Fibroblast of skin of back (primary cell): Measurements from ENCODE around the gene AXIN2.
"Not testable (repeated sequence)": the region's sequence is repeated elsewhere in the genome, so short reads cannot be mapped to it uniquely, and the experiment has no call there.

Source experiments
- DNase-seq: peaks from one replicate; pipeline ENCODE4 v3.0.0-alpha.2; 2013

Gene AXIN2

DNA sequence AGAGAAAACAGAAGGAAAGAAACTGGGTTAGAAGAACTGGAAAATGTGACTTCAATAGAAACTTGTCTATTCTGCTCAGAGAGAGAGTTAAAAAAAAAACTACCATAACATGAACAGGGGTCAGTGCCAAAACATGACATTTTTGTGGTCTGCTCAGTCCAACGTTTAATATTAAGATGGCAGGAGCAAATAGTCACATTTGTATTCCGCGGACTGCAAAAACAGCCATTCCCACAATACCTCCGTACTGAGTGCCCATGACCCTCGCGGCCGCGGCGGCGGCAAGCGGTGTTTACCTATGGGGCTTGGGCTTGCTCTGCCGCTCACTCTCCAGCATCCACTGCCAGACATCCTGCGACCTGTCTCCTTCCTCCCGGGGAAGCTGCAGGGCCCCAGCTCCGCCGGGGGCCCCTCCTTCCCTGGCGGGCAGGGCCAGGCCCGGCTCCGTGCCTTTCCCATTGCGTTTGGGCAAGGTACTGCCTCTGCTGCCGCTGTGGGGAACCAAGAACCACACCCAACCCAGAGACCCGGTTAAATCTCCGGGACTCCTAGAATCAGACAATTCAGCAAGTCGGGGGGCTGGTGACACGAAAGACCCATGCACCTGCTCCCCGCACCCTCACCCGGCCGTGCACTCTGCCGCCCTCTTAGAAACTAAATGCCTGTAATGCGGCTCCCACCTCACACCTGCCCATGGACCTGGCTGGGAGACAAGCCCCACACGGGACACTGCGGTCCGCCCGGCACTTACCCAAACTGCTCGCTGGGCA lies 24.7 kb downstream of the AXIN2 start:
- DNase-seq, result peak; percentile 52

GRCh38 chr17:65535777-65536572 lies 25.5 kb downstream of the AXIN2 start:
- peak; percentile 55 for DNase-seq

GRCh38 chr17:65533852-65534457 lies 27.5 kb downstream of the AXIN2 start:
- DNase-seq, result no peak

DNA sequence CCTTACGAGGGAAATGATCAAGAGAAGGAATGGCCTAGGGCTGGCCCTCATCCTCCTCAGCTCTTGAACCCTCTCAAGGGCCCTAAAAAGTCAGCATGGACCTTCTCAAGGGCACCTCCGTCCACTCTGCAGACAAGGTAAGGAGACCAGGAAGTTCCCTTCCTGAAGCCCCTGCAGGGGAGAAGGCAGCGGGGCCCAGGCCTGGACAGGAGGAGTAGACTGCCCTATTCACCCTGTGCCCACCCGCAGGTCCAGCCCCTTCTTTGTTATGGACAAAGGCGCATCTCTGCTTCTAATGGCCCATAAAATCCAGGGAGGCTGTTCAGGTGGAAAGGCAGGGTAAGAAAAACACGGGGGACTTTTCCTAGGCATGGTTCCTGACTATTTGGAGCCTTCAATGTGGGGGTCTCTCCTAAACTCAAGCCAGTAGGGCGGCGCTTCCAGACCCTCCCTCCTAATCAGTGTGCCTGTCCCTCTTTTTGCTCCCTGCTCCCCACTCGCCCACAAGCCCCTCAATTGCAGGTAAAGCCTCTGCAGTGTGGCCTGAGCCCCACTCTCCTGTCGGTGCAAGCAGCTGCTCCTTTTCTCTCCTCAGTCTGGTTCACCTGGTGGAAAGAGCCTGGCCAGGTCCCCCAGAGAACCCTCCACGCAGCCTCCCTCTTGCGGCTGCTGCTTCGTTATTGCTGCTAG lies 28.2 kb downstream of the AXIN2 start:
- no peak for DNase-seq

DNA sequence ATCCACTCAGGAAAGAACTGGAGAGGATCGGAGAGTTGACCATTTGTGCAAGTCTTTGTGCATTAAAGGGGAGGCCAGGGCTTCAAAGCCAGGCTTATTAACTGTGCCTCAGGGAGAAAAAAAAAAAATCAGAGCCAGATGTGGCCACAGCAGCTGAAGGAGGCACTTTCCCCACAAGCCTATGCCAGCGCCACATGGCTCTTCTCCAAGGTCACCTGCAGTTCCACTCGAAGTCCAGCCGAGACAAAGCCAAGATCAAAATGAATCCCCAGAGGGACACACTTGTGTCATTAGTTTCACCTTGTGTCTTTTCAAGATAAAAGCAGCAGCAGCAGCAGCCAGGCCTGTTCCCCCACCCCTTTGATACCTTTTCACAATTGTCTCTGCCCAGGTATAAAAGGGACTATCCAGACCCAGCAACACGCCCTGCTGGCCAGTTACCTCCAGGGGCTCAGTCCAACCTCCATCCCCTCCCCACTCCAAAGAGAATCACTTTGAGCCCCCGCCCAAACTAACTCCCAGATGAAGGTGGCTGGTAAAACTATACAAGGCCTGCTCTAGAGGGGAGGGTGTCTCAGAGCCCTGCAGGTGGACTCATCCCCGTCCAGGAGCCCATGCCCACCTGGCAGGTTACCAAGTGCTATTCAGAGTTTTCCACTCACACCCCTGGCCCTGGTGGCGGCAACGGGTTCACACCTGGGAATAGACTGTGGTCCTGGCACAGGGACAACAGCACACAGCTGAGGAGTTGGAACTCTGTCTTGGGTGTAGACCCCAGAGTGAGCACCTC lies 29.2 kb downstream of the AXIN2 start:
- DNase-seq, result no peak

GRCh38 chr17:65531256-65532100 lies 30.0 kb downstream of the AXIN2 start:
- peak; percentile 71 for DNase-seq

DNA sequence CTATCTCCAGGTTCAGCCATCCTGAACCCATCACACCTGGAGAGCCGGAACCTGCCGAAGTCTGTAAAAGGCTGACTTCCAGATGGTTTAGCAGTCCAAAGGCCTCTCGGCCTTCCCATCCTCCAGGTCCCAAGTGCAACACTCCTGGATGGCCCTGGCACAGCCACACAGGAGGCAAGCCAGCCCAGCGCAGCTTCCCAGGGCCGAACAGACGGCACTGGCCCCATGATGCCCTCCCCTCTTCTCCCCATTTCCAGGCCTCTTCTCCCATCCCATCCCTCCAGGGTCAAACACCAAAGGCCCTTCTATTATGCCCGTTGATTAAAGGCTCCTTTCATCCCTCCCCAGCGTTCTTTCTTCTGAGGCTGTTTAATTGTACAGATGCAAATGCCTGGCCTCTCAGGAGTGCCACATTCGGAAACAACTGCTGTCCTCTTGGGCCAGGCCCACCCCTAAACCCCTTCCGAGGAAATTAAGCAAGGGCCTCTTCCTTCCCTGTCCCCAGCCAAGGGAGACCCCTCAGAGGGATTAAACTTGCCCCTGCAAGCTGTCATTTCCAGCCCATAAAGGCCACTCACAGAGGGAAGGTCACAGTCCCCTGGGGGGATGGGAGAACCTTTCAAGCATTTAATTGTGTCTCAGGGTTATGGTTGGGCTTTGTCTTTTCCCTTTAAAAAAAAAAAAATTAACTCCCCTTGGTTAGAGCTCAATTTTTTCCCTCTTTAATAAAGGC lies 30.8 kb downstream of the AXIN2 start:
- DNase-seq, result no peak

- no peak for DNase-seq
These were observed 31.5 kb downstream of the AXIN2 start for GRCh38 chr17:65529761-65530522.

- no peak for DNase-seq
These were observed 32.3 kb downstream of the AXIN2 start for GRCh38 chr17:65529040-65529633.

GRCh38 chr17:65527857-65528591 lies 33.4 kb downstream of the AXIN2 start:
- DNase-seq, result no peak

DNA sequence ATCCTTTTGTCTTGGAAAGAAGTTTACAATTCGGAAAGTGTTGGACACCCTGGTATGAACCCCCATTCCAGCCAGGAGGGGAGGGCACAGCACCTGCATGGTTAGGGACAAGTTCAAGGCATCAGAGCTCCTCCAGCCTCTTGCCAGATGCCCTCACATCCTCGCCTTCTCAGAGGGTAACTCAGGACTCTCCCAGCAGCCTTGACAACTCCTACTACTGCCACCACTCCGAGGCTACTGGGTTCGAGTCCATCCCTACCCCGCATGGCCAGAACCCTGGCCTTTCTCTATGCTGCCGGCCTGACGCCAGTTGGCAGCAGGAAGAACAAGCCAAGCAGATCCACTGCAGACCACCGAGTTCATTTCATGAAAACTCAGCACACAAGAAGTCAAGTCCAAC lies 34.1 kb downstream of the AXIN2 start:
- no peak for DNase-seq

GRCh38 chr17:65526854-65527253 lies 34.6 kb downstream of the AXIN2 start:
- not testable (repeated sequence) for DNase-seq

DNA sequence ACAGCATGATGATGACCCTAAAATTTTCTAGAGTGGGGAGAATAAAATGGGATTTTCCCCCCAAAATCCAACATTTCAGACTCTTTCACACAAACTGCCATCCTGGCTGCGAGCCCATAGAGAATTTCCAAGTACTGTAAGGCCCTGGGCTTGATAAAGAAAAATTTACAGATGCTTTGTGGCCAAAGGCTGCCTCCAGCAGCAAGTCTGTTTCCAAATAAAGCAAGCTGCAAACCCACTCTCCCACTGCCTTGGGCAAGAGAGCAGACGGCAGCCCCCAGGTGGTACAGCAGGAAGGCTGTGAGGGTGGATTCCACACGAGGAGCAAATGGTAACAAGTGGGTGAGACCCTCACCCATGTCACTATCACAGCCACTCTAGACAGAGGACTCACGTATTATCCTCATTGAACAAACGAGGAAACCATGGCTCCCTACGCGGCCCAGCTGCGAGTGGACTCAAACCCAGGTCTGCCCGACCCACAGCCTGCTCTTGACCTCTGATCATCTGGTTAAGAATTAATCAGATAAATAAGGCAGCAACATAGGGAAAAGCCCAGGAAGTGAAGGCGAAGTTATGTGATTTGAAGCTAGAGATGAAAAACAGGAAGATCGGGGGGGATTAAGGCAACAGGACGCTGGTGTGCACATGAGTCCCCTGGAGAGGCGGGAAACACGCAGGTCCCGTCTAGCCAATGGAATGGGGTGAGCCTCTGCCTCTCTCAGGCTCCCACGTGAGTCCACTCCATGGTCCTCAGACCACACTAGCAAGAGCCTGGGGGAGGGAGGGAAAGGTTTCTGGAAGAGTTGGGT lies 37.4 kb downstream of the AXIN2 start:
- no peak for DNase-seq

GRCh38 chr17:65523411-65523810 lies 38.0 kb downstream of the AXIN2 start:
- no peak for DNase-seq

- no peak for DNase-seq
These were observed 38.6 kb downstream of the AXIN2 start for GRCh38 chr17:65522751-65523404.

DNA sequence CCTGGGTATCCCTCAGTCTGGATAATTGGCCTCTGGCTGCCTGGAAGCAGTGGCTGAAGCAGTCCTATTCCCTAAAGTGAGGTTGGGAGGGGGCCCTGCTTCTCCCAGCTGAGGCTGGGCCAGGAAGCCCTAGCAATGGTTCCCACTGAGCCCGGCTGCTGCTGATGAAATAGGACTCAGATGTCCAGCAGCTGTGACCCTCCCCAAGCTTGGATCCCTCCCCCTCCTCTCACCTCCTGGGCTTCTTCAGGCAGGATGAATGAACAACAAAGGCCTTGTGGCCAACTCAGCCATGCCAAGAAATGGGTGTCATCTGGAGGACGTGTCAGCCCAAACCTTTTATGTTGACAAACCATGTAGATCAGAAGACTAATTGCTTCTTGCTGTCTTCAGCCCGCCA lies 42.0 kb downstream of the AXIN2 start:
- DNase-seq, result no peak

DNA sequence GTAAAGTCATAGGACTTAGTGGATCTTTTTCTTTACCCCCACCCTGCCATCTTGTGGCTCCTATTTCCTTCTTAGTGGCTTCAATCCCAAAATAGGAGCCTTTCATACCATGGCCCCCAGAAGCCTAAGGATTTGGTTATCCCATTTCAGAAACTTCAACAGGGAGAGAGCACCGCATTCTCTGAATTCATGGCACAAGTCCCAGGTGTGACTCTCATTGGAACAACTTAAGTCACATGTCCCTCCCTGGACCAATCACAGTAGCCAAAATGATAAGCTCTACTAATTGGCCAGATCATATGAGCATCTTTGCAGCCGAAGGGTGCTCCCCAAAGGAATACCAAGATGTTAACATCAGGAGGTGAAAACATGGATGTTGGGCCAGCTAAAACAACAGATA lies 43.2 kb downstream of the AXIN2 start:
- peak; percentile 51 for DNase-seq
